ENCODE data around the gene NOC2L.

DNA sequence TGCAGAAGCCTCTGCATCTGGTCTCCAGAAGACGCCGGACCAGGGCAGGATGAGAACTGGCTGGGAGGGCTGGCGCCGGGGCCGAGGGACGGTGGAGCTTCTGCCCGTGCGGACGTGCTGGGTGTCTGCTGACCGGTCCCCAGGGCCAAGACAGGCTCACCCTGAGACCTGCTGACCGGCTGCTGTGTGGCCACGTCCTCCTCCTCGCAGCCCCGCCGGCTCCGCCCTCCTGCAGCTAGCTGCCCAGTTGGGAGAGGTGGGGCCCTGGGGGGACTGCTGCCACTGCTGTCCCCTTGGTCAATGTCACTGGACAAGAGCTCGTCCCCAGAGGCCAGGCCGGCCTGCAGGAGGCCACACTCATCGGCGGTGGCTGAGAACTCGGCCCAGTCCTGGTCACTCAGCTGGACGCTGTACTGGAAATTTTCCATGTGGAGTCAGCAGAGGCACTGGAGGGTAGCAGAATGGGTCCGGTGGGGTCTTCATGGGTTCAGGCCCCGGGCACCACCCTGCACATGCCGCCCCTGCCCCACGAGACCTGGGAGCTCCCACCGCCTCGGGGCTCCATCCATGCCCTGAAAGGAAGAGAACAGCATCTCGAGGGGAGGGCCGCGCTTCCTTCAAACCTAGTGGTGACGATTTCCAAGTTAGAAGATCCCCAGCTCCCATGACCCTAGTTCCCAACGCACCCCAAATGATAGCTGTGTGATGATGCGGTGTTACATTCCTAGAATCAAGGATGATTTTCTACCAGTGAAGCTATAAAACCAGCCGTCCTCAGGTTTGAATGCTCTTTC, 21.7 kb upstream of the NOC2L start:
- TF ChIP-seq, protein P1, sequence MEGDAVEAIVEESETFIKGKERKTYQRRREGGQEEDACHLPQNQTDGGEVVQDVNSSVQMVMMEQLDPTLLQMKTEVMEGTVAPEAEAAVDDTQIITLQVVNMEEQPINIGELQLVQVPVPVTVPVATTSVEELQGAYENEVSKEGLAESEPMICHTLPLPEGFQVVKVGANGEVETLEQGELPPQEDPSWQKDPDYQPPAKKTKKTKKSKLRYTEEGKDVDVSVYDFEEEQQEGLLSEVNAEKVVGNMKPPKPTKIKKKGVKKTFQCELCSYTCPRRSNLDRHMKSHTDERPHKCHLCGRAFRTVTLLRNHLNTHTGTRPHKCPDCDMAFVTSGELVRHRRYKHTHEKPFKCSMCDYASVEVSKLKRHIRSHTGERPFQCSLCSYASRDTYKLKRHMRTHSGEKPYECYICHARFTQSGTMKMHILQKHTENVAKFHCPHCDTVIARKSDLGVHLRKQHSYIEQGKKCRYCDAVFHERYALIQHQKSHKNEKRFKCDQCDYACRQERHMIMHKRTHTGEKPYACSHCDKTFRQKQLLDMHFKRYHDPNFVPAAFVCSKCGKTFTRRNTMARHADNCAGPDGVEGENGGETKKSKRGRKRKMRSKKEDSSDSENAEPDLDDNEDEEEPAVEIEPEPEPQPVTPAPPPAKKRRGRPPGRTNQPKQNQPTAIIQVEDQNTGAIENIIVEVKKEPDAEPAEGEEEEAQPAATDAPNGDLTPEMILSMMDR (IDR thresholded peaks at IDR 0.05) = no peak
- TF ChIP-seq POLR2A (IDR thresholded peaks at IDR 0.05) = no peak
